Measurements from ENCODE around the gene ZNF407. TPM values are rescaled to one million over a fixed set of nuclear protein-coding genes. Genes with fewer than 3 reads are reported as not detected.

Gene ZNF407
- total and polyA plus RNA-seq, 2 experiments from 2014 or later: 2.1 to 10.4 TPM

GRCh38 chr18:75114231-75114764 lies 516.6 kb downstream of the ZNF407 start (continued):
- TF ChIP-seq, protein P1, sequence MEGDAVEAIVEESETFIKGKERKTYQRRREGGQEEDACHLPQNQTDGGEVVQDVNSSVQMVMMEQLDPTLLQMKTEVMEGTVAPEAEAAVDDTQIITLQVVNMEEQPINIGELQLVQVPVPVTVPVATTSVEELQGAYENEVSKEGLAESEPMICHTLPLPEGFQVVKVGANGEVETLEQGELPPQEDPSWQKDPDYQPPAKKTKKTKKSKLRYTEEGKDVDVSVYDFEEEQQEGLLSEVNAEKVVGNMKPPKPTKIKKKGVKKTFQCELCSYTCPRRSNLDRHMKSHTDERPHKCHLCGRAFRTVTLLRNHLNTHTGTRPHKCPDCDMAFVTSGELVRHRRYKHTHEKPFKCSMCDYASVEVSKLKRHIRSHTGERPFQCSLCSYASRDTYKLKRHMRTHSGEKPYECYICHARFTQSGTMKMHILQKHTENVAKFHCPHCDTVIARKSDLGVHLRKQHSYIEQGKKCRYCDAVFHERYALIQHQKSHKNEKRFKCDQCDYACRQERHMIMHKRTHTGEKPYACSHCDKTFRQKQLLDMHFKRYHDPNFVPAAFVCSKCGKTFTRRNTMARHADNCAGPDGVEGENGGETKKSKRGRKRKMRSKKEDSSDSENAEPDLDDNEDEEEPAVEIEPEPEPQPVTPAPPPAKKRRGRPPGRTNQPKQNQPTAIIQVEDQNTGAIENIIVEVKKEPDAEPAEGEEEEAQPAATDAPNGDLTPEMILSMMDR (conservative IDR thresholded peaks at IDR 0.05; ENCODE audit: low read depth in 2 of 2): no peak
- no peak for TF ChIP-seq EZH2 (IDR thresholded peaks at IDR 0.05; ENCODE audit: low read depth, unreplicated experiment)
- no peak for TF ChIP-seq ZNF114 (CRISPR knock-in tag; IDR thresholded peaks at IDR 0.05)
- no peak for TF ChIP-seq REST (IDR thresholded peaks at IDR 0.05; ENCODE audit: unreplicated experiment)
- TF ChIP-seq CREB1 (CRISPR knock-in tag; IDR thresholded peaks at IDR 0.05; ENCODE audit: low read depth): no peak
- no peak for TF ChIP-seq POLR2AphosphoS5 (IDR thresholded peaks at IDR 0.05; ENCODE audit: low read depth)
- TF ChIP-seq ETS1 (IDR thresholded peaks at IDR 0.05): no peak
- TF ChIP-seq STAT1 (IDR thresholded peaks at IDR 0.05; ENCODE audit: unreplicated experiment): no peak

Other genes with a start within 250 kb of the ZNF407 start
- gene DIPK1C, start 140.6 kb upstream of the ZNF407 start, total RNA-seq (2014; rRNA removed; shearing (Covaris generic)): 0.07 TPM in 1 of 2 replicates, not detected in the other
- not detected in 2 replicates for gene DIPK1C, start 140.6 kb upstream of the ZNF407 start, polyA plus RNA-seq (2016; fragmentation: Nextera tagmentation; extraction: Ambion mirVana)
- 172 and 175 TPM in 2 replicates for gene CNDP2, start 101.5 kb upstream of the ZNF407 start, total RNA-seq (2014; rRNA removed; shearing (Covaris generic))
- gene CNDP2, start 101.5 kb upstream of the ZNF407 start, polyA plus RNA-seq (2016; fragmentation: Nextera tagmentation; extraction: Ambion mirVana): 116 and 117 TPM in 2 replicates
- 0.03 TPM in 1 of 2 replicates, not detected in the other for gene CNDP1, start 63.4 kb upstream of the ZNF407 start, total RNA-seq (2014; rRNA removed; shearing (Covaris generic))
- 0.11 TPM in 1 of 2 replicates, not detected in the other for gene CNDP1, start 63.4 kb upstream of the ZNF407 start, polyA plus RNA-seq (2016; fragmentation: Nextera tagmentation; extraction: Ambion mirVana)